Panc1 (cell line): Measurements from ENCODE around the gene DCTN2. TPM values are rescaled to one million over a fixed set of nuclear protein-coding genes. Genes with fewer than 3 reads are reported as not detected.

ENCODE experiments used
- ATAC-seq: fragments of 200-7000 bp; cut with Tn5 transposase; 2 replicates; pipeline ENCODE4 v1.9.1; 2020; ENCODE audit warnings: mild to moderate bottlenecking, moderate library complexity
- BruUV-seq: library from RNA; stranded (reverse); fragments of 400-500 nt; replicated peaks from 2 replicates; lab custom pipeline; 2021; lab: Mats Ljungman, UMichigan
- CTCF ChIA-PET: fragments of 300-600 bp; sonication (Branson Sonifier 250); formaldehyde crosslinking; loops from one replicate; lab custom pipeline; 2022; ENCODE audit warnings: antibody characterized with exemption; lab: Charles Lee
- POLR2A ChIA-PET: fragments of 300-600 bp; sonication (Branson Sonifier 250); formaldehyde crosslinking; loops from one replicate; lab custom pipeline; 2022; ENCODE audit warnings: antibody characterized with exemption; lab: Charles Lee
- DNase-seq: peaks from one replicate; pipeline ENCODE4 v3.0.0-alpha.2; 2010; ENCODE audit warnings: low read depth, low spot score
- H3K27ac ChIP-seq: 2 replicates; pipeline ENCODE4 v1.5.1; 2011; ENCODE audit warnings: mild to moderate bottlenecking, low read length, inconsistent platforms
- H3K27me3 ChIP-seq: fragments of 200-500 bp; sonication (Bioruptor generic); 2 replicates; pipeline ENCODE4 v1.6.0; 2014; ENCODE audit warnings: low read length, inconsistent platforms; ENCODE audit not compliant: control insufficient read depth, insufficient read depth
- H3K36me3 ChIP-seq: fragments of 200-500 bp; sonication (Bioruptor generic); 2 replicates; pipeline ENCODE4 v1.5.1; 2014; ENCODE audit warnings: inconsistent platforms, mild to moderate bottlenecking, low read length, moderate library complexity; ENCODE audit not compliant: control insufficient read depth, insufficient read depth
- H3K4me1 ChIP-seq: 2 replicates; pipeline ENCODE4 v1.5.1; 2011; ENCODE audit warnings: inconsistent platforms, mild to moderate bottlenecking, low read length, moderate library complexity; ENCODE audit not compliant: control insufficient read depth, insufficient read depth
- H3K4me3 ChIP-seq, 2 experiments: 2 replicates each; pipeline ENCODE4 v1.5.1; 2011 to 2012; ENCODE audit warnings: low read depth in 2 of 2, low read length in 2 of 2, mild to moderate bottlenecking in 2 of 2, inconsistent platforms in 1 of 2, moderate library complexity in 1 of 2
- H3K9me3 ChIP-seq: fragments of 200-500 bp; sonication (Bioruptor generic); 2 replicates; pipeline ENCODE4 v1.5.1; 2014; ENCODE audit warnings: low read depth, mild to moderate bottlenecking, inconsistent platforms, low read length, moderate library complexity; ENCODE audit not compliant: control insufficient read depth, insufficient read depth
- CTCF ChIP-seq: fragments of 450-650 bp; IDR thresholded peaks from 2 replicates; pipeline ENCODE4 v1.5.1; 2017; ENCODE audit warnings: mild to moderate bottlenecking
- POLR2AphosphoS5 ChIP-seq: IDR thresholded peaks from 2 replicates; pipeline ENCODE4 v1.6.1; 2012; ENCODE audit warnings: mild to moderate bottlenecking, low read depth, low read length, moderate library complexity
- REST ChIP-seq, 2 experiments: IDR thresholded peaks; 2 replicates each; pipeline ENCODE4 v1.6.1; 2011 to 2012; ENCODE audit warnings: low read depth in 2 of 2, control low read depth in 1 of 2, low read length in 1 of 2, mild to moderate bottlenecking in 1 of 2, moderate library complexity in 1 of 2; ENCODE audit not compliant: insufficient read depth in 1 of 2
- SIN3A ChIP-seq: IDR thresholded peaks from 2 replicates; pipeline ENCODE4 v1.6.1; 2012; ENCODE audit warnings: low read depth, mild to moderate bottlenecking, low read length, moderate library complexity, borderline replicate concordance; ENCODE audit not compliant: insufficient read depth
- TCF7L2 ChIP-seq: IDR thresholded peaks from 2 replicates; pipeline ENCODE4 v1.6.1; 2011; ENCODE audit warnings: mild to moderate bottlenecking, low read depth, low read length, inconsistent platforms
- in situ Hi-C: cut with HindIII; loops from 2 replicates; pipeline ENCODE4 v1.10.0; 2016; ENCODE audit warnings: low sequenced_read_pairs, low pct_unique_long_range_greater_than_20kb
- intact Hi-C: fragments of 100-400 bp; cut with micrococcal nuclease; formaldehyde crosslinking; loops from one replicate; pipeline ENCODE4 v1.10.0; 2022; ENCODE audit not compliant: unreplicated experiment
- total RNA-seq: library from RNA; stranded (reverse); gene quantifications from one replicate; pipeline ENCODE4 v1.2.1, GENCODE V29; 2021; ENCODE audit not compliant: unreplicated experiment

Gene DCTN2
- total RNA-seq, 1 experiment from 2014 or later, result 97.6 TPM

GRCh38 chr12:57522887-57523705 lies 23.9 kb downstream of the DCTN2 start:
- TF ChIP-seq POLR2AphosphoS5, result no peak
- TF ChIP-seq CTCF, result no peak
- no peak for TF ChIP-seq TCF7L2
- no peak for TF ChIP-seq REST (IDR thresholded peaks at IDR 0.05; ENCODE audit: insufficient read depth in 1 of 2, low read depth in 2 of 2, low read length in 1 of 2)
- TF ChIP-seq SIN3A, result no peak
- no peak for DNase-seq
- in situ Hi-C loops (no loop called here), intact Hi-C loops (no loop called here)
- ChIA-PET CTCF (no interaction called here), POLR2A (no interaction called here)
- peak overlapping the region; percentile 97 for H3K27ac ChIP-seq
- H3K36me3 ChIP-seq, result peaks cover 12% of the 10 kb centered on the region; the same call in 1 of the 2 replicates
- no peaks in the 10 kb centered on the region for H3K9me3 ChIP-seq
- peak overlapping the region; percentile 85 to 86 for H3K4me3 ChIP-seq
- no peak for ATAC-seq
- H3K4me1 ChIP-seq, result peaks cover 36% of the 10 kb centered on the region
- H3K27me3 ChIP-seq, result no peaks in the 10 kb centered on the region
- BruUV-seq, result TSS peak; percentile 60

- intact Hi-C loops, result no loop called here
- H3K27me3 ChIP-seq, result no peaks in the 10 kb centered on the region
- ChIA-PET CTCF (no interaction called here), POLR2A (no interaction called here)
- no TSS peak for BruUV-seq
- DNase-seq, result peak; percentile 80
- in situ Hi-C loops, result no loop called here
- ATAC-seq, result peak; percentile 66
- TF ChIP-seq CTCF (no peak), REST (IDR thresholded peaks at IDR 0.05; ENCODE audit: insufficient read depth in 1 of 2, low read depth in 2 of 2, low read length in 1 of 2) (no peak), SIN3A (peak; percentile 99), TCF7L2 (peak; percentile 99), POLR2AphosphoS5 (peak; percentile 50; the same call in 1 of the 2 replicates)
- peak within 1 kb of the TSS; percentile 85 to 86 for H3K4me3 ChIP-seq
- H3K4me1 ChIP-seq, result peaks cover 39% of the 10 kb centered on the region
- peak within 1 kb of the TSS; percentile 97 for H3K27ac ChIP-seq
- no peaks in the 10 kb centered on the region for H3K9me3 ChIP-seq
- H3K36me3 ChIP-seq, result peaks cover 12% of the 10 kb centered on the region; the same call in 1 of the 2 replicates
Measured at GRCh38 chr12:57522011-57522886, 24.7 kb downstream of the DCTN2 start, which contains the start of gene MBD6. Gene MBD6 (plus strand): TSS chr12:57522824. CDS start chr12:57524304, 1,480 bp downstream.
